ENCODE measurements around the gene GSS. TPM values are rescaled to one million over a fixed set of nuclear protein-coding genes. Genes with fewer than 3 reads are reported as not detected.

GSS gene
- total RNA-seq, 1 experiment from 2014 or later = 53.5 TPM

GRCh38 chr20:34938466-34939163, 17.0 kb downstream of the GSS start:
- H3K4me1 ChIP-seq (ENCODE audit: insufficient read depth, low read length, poor library complexity, severe bottlenecking) = peaks cover 12% of the 10 kb centered on the region
- intact Hi-C loops (cut with micrococcal nuclease; ENCODE audit: unreplicated experiment) = no loop called here
- no TSS peak for BruUV-seq (replicated peaks)
- H3K4me3 ChIP-seq (ENCODE audit: low read depth, low read length, poor library complexity, severe bottlenecking) = no peak overlapping the region
- no peak for TF ChIP-seq CTCF (conservative IDR thresholded peaks at IDR 0.05; ENCODE audit: low read depth, low read length)
- no peak for TF ChIP-seq EZH2 (IDR thresholded peaks at IDR 0.05; ENCODE audit: borderline replicate concordance, low read depth, low read length, poor library complexity, severe bottlenecking)
- H3K36me3 ChIP-seq (ENCODE audit: insufficient read depth, low read length, poor library complexity, severe bottlenecking) = peaks cover 19% of the 10 kb centered on the region
- no peaks in the 10 kb centered on the region for H3K9me3 ChIP-seq (ENCODE audit: low read depth, low read length, poor library complexity, severe bottlenecking)
- DNase-seq (ENCODE audit: low spot score) = peak; percentile 62
- ChIA-PET CTCF (no interaction called here), POLR2A (ENCODE audit: low non-redundant PET) (no interaction called here)
- peak overlapping the region; percentile 28 for H3K27ac ChIP-seq (ENCODE audit: low read depth, low read length, poor library complexity, severe bottlenecking)
- H3K27me3 ChIP-seq (replicated peaks; ENCODE audit: insufficient read depth, low read depth, low read length, poor library complexity) = no peaks in the 10 kb centered on the region

DNA sequence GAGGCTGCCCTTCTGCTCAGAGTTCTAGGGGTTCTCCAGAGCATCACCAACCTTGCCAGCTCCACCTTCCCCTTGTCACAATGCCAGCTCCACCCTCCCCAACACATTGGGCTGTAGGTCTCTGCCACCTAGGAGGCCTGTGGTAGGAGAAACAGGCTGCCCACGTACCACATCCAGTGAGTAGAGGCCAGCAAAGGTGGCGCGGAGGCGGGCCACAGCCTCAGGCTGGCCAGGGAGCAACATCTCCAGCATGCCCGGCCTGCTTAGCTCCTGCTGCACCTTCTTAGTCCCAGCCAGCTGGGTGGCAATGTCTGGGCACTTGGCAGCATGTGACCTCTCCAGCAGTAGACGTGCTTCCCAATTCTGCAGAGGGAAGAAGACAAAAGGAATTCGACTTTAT, 23.8 kb downstream of the GSS start:
- H3K36me3 ChIP-seq (ENCODE audit: insufficient read depth, low read length, poor library complexity, severe bottlenecking) = peaks cover 39% of the 10 kb centered on the region
- intact Hi-C loops (cut with micrococcal nuclease; ENCODE audit: unreplicated experiment) = no loop called here
- no peaks in the 10 kb centered on the region for H3K4me1 ChIP-seq (ENCODE audit: insufficient read depth, low read length, poor library complexity, severe bottlenecking)
- H3K27ac ChIP-seq (ENCODE audit: low read depth, low read length, poor library complexity, severe bottlenecking) = no peak overlapping the region
- H3K4me3 ChIP-seq (ENCODE audit: low read depth, low read length, poor library complexity, severe bottlenecking) = no peak overlapping the region
- CTCF ChIA-PET = no interaction called here
- no peaks in the 10 kb centered on the region for H3K9me3 ChIP-seq (ENCODE audit: low read depth, low read length, poor library complexity, severe bottlenecking)
- POLR2A ChIA-PET (ENCODE audit: low non-redundant PET) = no interaction called here
- no peaks in the 10 kb centered on the region for H3K27me3 ChIP-seq (replicated peaks; ENCODE audit: insufficient read depth, low read depth, low read length, poor library complexity)
- TF ChIP-seq CTCF (conservative IDR thresholded peaks at IDR 0.05; ENCODE audit: low read depth, low read length) (no peak), EZH2 (IDR thresholded peaks at IDR 0.05; ENCODE audit: borderline replicate concordance, low read depth, low read length, poor library complexity, severe bottlenecking) (no peak)
- no peak for DNase-seq (ENCODE audit: low spot score)
- BruUV-seq (replicated peaks) = no TSS peak

DNA sequence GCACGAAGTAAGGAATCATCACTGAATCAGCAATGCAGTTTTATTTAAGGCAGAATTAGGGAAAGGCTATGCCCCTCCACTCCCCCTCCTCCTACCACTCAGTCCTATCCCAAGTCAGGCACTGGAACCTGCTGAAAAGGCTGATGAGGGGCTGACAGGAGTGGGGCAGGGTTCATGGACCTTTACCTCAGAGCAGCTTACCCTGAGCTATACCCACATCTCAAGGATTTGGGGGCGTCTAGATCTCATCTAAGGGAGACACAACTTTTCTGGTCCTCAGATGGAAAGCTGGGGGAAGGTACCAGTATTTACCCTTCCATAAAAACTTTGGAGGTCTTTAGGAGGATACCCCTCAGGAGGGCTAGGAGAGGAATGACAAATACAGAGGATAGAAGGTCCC, 27.2 kb downstream of the GSS start:
- POLR2A ChIA-PET (ENCODE audit: low non-redundant PET) = no interaction called here

More for the DNA sequence above, 27.2 kb downstream of the GSS start:
- Histone ChIP-seq H3K36me3 (ENCODE audit: insufficient read depth, low read length, poor library complexity, severe bottlenecking) (peaks cover 67% of the 10 kb centered on the region), H3K27me3 (replicated peaks; ENCODE audit: insufficient read depth, low read depth, low read length, poor library complexity) (no peaks in the 10 kb centered on the region), H3K27ac (ENCODE audit: low read depth, low read length, poor library complexity, severe bottlenecking) (no peak overlapping the region), H3K4me3 (ENCODE audit: low read depth, low read length, poor library complexity, severe bottlenecking) (no peak overlapping the region), H3K4me1 (ENCODE audit: insufficient read depth, low read length, poor library complexity, severe bottlenecking) (peaks cover 4% of the 10 kb centered on the region), H3K9me3 (ENCODE audit: low read depth, low read length, poor library complexity, severe bottlenecking) (no peaks in the 10 kb centered on the region)
- BruUV-seq (replicated peaks) = no TSS peak
- CTCF ChIA-PET = no interaction called here
- DNase-seq (ENCODE audit: low spot score) = no peak
- intact Hi-C loops (cut with micrococcal nuclease; ENCODE audit: unreplicated experiment) = no loop called here
- no peak for TF ChIP-seq CTCF (conservative IDR thresholded peaks at IDR 0.05; ENCODE audit: low read depth, low read length)
- no peak for TF ChIP-seq EZH2 (IDR thresholded peaks at IDR 0.05; ENCODE audit: borderline replicate concordance, low read depth, low read length, poor library complexity, severe bottlenecking)

All from A673 (cell line).